ENCODE data around the gene EXT2. TPM values are rescaled to one million over a fixed set of nuclear protein-coding genes. Genes with fewer than 3 reads are reported as not detected.

The EXT2 gene
- total RNA-seq, 1 experiment from 2014 or later = 259 TPM

GRCh38 chr11:44288133-44288526 lies 192.7 kb downstream of the EXT2 start:
- no peak for DNase-seq (ENCODE audit: low read depth)

GRCh38 chr11:44290208-44290607 lies 194.7 kb downstream of the EXT2 start:
- peak; percentile 64 for DNase-seq (ENCODE audit: low read depth)

Other genes with a start within 250 kb of the EXT2 start
- gene ALKBH3, start 214.8 kb upstream of the EXT2 start, total RNA-seq (2014; rRNA removed; shearing (Covaris generic)) = 39.7 and 67.3 TPM in 2 replicates
- 1.6 and 5.3 TPM in 2 replicates for gene C11orf96, start 153.0 kb upstream of the EXT2 start, total RNA-seq (2014; rRNA removed; shearing (Covaris generic))
- gene ACCSL, start 47.7 kb upstream of the EXT2 start, total RNA-seq (2014; rRNA removed; shearing (Covaris generic)) = not detected in 2 replicates
- 0.39 and 2.3 TPM in 2 replicates for gene ACCS, start 29.4 kb upstream of the EXT2 start, total RNA-seq (2014; rRNA removed; shearing (Covaris generic))
- 7.0 and 9.9 TPM in 2 replicates for gene ALX4, start 214.5 kb downstream of the EXT2 start, total RNA-seq (2014; rRNA removed; shearing (Covaris generic))

Data from M059J (cell line).